GM15510 (cell line): ENCODE data around the gene YWHAH.

ENCODE experiments used
- POLR2A ChIP-seq: IDR thresholded peaks from 3 replicates; pipeline ENCODE4 v1.6.1; 2011; ENCODE audit warnings: borderline replicate concordance; ENCODE audit not compliant: insufficient read length; ENCODE audit errors: extremely low read depth

Gene YWHAH

DNA sequence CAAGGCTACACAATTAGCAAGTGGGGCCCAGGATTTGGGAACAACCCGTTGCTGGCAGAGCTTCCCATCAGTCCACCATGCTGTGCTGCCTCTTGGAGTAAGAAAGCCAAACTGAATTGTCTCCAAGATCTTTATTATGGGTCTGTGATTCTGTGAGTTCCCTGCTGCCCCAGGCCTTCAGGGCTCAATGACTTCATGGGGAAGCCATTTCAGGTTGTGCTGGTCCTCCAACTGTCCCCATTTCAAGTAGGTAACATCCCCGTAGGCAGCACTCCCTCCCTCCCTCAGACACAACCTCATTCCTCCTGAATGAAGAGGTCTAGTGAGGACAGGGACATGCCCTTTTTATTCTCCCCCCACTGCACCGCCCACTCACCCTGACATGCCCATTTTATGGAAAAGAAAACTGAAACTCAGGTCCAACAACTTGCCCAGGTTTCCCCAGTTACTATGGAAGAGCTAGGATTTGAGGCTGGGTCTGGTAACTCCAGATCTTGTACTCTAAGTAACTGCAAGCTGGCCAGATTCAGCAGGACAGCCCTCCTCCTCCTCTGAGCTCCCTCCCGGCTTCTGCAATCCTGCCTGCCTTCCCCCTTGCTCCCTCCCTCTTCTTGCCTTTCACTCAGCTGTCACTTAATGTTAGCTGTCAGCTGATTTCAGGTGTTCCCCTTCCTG is 8.2 kb upstream of the YWHAH start:
- no peak for TF ChIP-seq POLR2A

DNA sequence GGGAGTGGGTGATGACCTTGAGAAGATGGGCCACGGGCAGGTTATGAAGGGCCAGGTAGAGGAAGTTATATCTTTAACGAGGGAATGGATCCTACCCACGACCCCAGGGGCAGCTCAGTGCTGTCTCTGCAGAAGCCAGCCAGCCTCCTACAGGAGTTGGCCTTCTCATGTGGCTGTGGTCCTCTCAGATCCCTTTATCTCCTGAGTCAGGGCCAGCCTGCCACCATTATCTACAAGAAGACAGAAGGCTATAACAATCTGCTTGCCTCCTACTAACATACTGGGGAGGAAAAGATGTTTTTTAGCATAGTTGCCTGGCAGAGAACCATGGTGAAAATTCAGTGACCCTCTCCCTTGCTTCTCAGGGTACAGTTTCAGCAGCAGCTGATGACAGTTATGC is 7.0 kb upstream of the YWHAH start:
- TF ChIP-seq POLR2A: no peak

DNA sequence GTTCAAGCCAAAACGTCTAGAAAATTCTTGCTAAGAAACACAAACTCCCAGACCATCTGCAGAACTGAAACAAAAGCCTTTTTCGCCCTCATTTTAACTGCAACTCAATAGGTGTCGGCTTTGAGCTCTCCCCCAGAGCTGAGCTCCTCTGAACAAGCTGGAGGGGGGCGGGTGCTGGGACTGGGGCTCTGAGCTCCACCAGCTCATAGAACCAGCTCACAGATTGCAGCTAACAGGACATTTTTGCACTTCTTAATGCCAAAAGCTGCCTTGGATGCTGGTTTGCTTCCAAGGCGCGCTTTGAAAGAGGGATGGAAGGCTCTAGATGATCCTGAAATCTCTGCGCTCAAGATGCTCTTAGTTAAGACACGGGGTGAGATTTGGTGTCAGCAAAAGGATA is 6.0 kb upstream of the YWHAH start:
- TF ChIP-seq POLR2A: no peak

DNA sequence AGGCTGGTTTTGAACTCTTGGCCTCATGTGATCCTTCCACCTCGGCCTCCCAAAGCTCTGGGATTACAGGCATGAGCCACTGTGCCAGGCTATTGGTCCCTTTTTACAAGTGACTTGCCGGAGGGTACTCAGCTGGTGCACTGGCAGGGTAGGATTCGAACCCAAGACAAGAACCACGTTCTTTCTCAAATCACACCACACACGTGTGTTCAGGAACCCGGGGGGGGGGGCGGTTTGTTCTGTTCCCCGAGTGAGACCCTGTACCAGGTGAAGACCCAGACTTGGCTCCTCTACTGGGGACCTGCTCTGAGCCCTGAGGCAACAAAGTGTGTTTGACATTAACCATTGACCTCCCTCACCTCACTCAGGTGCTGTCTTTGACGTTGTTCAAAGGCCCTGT is 3.8 kb upstream of the YWHAH start:
- no peak for TF ChIP-seq POLR2A

DNA sequence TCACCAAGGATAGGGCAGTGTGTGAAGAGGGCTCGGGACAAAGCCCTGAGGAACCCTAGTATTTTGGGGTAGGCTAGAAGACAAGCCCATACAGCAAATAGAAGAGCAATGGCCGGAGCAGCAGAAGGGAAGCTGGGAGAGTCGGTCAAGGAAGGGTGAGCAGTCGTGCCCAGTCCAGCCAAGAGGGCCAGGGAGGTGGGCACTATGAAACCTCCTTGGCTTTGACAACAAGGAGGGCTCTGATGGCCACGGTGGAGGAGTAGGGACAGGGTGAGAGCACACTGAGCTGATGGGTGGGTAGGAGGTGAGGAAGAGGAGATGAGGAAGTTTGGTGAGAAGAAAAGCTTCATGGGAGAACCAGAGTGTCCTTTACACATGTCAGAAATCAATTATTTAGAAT is 2.2 kb upstream of the YWHAH start:
- no peak for TF ChIP-seq POLR2A

DNA sequence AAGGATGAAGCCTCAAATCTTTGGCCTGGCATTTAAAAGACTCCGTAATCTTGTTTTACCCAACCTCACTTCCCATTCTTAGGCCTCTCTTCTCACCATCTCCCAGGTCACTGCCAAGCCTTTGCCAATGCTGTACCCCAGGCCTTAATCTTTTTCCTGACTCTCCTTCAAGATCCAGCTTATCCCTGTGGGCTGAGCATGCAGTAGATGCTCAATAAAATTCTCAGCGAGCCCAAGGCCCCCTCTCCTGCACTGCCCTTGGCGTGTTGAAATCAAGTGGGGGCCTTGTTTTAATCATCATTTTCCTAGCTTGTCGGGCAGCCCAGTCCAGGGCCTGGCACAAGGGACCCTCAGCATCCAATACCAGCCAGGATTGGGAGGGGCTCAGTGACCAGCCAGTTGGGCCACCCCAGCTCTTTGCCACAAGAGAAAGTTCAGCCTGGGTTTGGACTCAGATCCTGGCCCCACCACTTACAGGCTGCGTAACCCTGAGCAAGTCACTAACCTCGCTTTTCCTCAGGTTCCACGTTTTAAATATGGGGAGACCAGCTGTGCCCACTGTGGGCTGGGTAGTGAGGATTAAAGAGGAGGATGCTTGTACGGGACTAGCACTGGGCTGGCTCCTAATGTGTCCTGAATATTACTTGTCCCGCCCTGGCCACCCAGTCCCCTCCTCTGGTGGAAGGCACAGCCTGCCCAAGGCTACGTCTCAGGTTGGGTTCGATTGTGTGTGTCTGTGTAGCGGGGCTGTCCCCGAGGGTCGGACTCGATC is 943 bp upstream of the YWHAH start:
- TF ChIP-seq POLR2A: peak; percentile 29

DNA sequence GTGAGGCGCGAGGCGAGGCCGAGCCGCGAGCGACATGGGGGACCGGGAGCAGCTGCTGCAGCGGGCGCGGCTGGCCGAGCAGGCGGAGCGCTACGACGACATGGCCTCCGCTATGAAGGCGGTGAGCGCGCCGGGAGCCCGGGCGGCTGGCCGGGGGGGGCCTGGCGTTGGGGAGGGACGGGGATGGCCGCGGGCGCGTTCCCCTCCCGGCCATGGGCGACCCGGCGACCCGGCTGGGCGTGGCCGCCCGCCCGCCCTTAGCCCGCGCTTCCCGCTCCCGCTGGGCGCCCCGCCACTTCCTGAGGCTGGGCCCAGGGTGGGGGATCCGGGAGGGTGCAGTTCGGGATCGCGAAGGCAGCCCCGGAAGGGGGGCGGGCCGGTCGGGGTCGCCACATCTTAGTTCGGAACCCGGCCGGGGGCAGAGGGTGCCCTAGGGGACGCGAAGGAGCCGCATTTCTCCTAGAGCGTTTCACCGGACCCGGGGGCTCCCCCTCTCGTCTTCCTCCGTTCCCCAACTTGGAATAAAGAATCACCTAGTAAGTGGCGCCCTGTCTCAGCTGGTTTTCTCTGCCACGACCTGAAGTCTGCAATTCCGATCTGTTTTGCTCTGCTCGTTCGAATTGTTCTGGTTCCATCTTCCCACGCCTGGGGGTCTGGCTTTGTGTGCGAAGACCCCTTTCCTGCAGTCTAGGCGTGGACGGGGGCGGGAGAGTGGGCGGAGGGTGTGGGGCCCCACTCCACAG is 536 bp downstream of the YWHAH start:
- no peak for TF ChIP-seq POLR2A

DNA sequence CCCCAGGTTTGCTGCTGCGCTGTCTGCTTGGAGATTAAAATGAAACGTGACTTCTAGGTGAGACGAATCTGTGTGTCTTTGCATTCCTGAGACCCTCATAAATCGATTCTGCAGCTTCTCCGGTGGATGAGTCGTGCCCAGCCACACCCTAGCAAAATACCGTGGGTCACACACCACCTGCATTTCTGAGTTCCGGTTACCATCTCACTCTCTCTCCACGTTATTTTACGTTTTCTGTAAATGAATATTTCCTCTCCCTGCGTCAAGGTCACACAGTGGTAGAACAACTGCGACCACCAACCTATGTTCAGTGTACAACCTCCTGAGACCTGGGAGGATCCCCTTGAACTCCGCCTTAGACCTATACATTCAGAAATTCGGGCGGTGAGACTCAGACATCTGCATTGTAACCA is 1.1 kb downstream of the YWHAH start:
- TF ChIP-seq POLR2A: no peak

DNA sequence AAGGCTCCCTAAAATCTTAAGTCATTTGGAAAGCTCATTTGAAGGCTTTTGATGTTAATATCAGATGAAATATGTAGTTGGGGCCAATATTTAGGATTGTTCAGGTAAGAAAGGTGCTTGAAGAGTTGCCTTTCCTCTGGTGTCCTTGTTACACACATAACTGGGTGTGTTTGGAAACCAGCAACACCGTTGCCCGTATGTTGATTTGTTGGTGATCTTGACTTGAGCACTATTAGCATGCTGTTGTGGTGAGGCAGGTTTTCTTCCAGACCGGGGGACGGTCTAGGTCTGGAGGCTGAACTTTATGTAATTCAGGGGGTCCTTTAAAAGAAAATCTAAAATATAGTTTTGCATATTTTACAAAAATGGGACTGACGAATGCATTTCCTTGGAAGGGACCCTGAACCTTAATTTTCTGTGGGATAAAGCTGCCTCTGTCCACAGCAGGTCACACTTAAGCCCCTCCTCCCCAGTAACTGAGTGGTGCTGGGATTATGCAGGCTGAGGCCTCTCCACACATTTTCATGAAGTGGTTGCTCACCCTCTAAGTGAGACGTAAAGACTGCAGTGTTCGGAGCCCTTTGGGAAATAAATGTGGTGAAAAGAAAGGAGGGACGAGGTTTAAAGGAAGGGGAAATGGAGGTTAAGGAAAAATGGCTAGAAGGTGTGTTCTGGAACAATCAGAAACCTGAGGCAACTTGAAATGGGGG is 1.8 kb downstream of the YWHAH start:
- TF ChIP-seq POLR2A: no peak

DNA sequence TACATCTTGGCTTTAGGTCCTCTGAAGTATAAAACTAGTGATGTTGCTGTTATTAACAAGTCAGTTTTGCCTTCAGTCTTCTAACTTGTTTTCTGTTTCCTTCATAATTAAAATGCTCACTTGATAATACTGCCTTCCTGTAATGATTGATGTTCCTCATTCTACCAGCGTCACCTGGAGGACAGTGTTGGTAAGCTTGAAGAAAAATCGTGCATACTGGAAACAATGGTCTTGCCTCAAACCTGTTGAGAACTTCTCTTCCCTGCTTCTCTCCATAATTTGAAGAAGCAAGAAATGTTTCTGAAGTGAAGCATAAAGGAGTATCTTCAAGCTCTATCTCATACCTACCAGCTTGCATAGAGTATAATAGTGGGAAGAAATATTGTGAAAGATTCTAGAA is 3.0 kb downstream of the YWHAH start:
- no peak for TF ChIP-seq POLR2A

DNA sequence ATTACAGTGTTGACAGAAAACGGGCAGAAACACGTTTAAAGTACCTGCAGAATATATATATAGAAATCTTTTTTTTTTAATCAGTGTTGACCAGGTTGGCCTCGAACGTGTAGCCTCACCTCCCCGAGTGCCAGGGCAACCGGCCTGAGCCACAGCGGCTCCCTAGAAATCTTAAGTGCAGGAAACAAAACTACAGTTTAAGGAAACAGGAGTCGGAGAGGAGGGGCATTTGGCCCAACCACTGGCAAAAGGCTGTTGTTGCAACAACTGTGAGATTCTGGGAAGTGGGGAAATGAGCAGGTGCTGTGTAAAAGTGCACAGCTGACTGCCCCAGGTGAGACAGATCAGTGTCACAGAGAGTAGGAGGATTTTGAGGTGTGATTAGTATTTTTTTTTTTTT is 3.7 kb downstream of the YWHAH start:
- TF ChIP-seq POLR2A: no peak

DNA sequence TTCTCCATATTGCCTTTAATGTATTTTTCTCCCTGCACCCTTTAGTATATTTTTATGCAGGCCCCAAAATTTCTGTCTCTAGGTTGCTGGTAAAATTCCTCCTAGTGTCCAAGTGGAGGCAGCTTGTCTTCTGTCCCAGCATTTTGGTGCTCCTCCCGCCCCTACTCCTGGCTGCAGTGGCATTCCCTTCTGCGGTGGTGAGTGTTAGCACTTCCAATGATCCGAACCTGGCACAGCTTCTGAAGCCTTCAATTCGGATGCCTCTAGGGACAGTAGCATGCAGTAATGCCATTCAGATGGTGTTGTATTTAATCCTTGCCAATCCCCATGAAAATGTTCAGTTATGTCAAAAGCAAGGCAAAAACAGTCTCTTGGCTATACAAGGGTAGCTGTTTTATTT is 5.9 kb downstream of the YWHAH start:
- no peak for TF ChIP-seq POLR2A

DNA sequence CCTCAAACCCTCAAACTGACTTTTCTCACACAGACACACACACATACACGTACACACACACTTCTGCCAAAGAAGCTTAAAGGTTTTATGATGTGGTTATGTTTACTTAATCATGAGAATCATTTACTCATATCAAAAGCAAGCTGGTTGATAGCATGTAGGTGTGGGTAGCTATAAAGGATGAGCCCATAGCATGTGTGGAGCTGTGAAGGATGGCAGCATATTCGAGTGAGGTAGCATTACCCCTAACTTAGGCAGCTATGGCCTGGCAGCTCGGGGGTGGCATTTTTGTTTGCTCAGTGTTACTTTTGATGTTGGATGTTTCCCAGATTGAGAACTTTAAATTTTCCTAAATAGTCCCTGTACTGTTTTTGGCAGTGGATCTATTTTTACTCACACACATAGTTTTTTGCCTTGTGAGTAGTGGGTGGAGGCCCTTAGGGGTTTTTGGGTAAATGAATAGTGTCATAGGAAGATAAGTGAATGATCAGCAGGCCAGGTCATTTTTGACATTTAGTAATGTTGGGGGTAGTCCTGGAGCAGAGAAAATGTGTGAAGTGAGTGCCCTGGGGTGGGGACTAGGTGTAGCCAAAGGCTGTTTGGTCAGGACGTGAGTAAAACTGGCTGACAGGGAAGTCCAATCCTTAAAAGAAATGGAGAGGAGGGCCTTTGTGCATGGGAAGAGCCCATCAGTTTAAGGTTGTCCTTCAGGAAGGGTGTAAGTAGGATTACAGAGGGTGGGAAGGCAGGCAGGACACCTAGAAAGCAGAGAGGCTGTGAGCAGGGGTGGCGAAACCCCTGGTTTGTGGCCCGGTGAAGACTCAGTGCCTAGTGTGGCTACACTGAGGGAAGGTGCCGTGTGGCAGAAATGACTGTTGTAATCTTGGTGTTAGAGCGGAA is 7.1 kb downstream of the YWHAH start:
- no peak for TF ChIP-seq POLR2A

DNA sequence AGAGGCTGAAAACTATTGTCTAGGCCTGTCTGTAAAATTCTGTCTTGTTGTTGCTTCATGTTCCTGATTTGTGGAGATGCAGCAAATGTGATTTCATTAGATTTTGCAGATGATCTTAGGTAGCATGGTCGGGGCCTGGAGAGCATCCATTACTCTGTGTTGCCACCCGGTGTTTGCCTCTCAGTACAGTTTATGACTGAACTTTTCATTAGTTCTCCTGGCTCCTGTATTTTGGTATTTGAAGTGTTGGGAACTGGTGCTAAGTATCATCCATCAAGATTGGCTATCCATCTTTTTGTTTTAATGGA is 7.7 kb downstream of the YWHAH start:
- TF ChIP-seq POLR2A: no peak
